SK-N-MC (cell line): ENCODE data around the gene GUCA2A.

Source experiments
- DNase-seq: peaks from one replicate; pipeline ENCODE4 v3.0.0-alpha.2; 2011; ENCODE audit warnings: low read depth, low spot score
- H3K27ac ChIP-seq: fragments of 200-600 bp; sonication (generic); 2 replicates; pipeline ENCODE4 v1.5.1; 2016; ENCODE audit warnings: mixed run types
- H3K36me3 ChIP-seq: fragments of 200-600 bp; sonication (generic); 2 replicates; pipeline ENCODE4 v1.6.1; 2017; ENCODE audit warnings: antibody characterized with exemption, low read length, mixed read lengths; ENCODE audit not compliant: insufficient read depth
- H3K4me3 ChIP-seq: fragments of 200-600 bp; sonication (generic); 2 replicates; pipeline ENCODE4 v1.5.1; 2016
- H3K9ac ChIP-seq: fragments of 200-600 bp; sonication (generic); 2 replicates; pipeline ENCODE4 v1.8.0; 2017; ENCODE audit warnings: mixed run types, mixed read lengths; ENCODE audit not compliant: insufficient read length
- H3K9me3 ChIP-seq: fragments of 200-600 bp; sonication (generic); 2 replicates; pipeline ENCODE4 v1.6.1; 2017; ENCODE audit warnings: low read depth, mild to moderate bottlenecking, antibody characterized with exemption, low read length, moderate library complexity, mixed read lengths
- EZH2 ChIP-seq: fragments of 200-600 bp; sonication (generic); IDR thresholded peaks from one replicate; pipeline ENCODE4 v1.6.1; 2017; ENCODE audit warnings: antibody characterized with exemption
- FOXP2 ChIP-seq: optimal IDR thresholded peaks from 2 replicates; pipeline ENCODE3; 2011; ENCODE audit warnings: mild to moderate bottlenecking, moderate library complexity; ENCODE audit not compliant: insufficient read depth; ENCODE audit errors: extremely low read length, control extremely low read depth
- POLR2AphosphoS5 ChIP-seq: IDR thresholded peaks from 2 replicates; pipeline ENCODE4 v1.6.1; 2012; ENCODE audit warnings: mild to moderate bottlenecking, low read depth, low read length, borderline replicate concordance

Gene GUCA2A

GRCh38 chr1:42165511-42166210 is 1.1 kb upstream of the GUCA2A start:
- Histone ChIP-seq H3K4me3 (no peak overlapping the region), H3K9me3 (no peaks in the 10 kb centered on the region), H3K36me3 (no peaks in the 10 kb centered on the region), H3K27ac (no peak overlapping the region), H3K9ac (no peak overlapping the region)
- no peak for DNase-seq
- no peak for TF ChIP-seq POLR2AphosphoS5

GRCh38 chr1:42163536-42164503 is 725 bp downstream of the GUCA2A start:
- DNase-seq = no peak
- Histone ChIP-seq H3K9ac (no peak overlapping the region), H3K27ac (no peak overlapping the region), H3K36me3 (no peaks in the 10 kb centered on the region), H3K9me3 (no peaks in the 10 kb centered on the region), H3K4me3 (no peak overlapping the region)
- TF ChIP-seq POLR2AphosphoS5 = no peak
- TF ChIP-seq EZH2 = no peak
- TF ChIP-seq FOXP2 = no peak

- Histone ChIP-seq H3K36me3 (no peaks in the 10 kb centered on the region), H3K9ac (no peak overlapping the region), H3K27ac (no peak overlapping the region), H3K9me3 (no peaks in the 10 kb centered on the region), H3K4me3 (no peak overlapping the region)
- TF ChIP-seq FOXP2 (no peak), POLR2AphosphoS5 (no peak), EZH2 (no peak)
- DNase-seq = no peak
Measured at GRCh38 chr1:42163114-42163513, 1.4 kb downstream of the GUCA2A start.

GRCh38 chr1:42162181-42162580 is 2.4 kb downstream of the GUCA2A start:
- DNase-seq = no peak
- Histone ChIP-seq H3K9ac (no peak overlapping the region), H3K9me3 (no peaks in the 10 kb centered on the region), H3K4me3 (no peak overlapping the region), H3K27ac (no peak overlapping the region), H3K36me3 (no peaks in the 10 kb centered on the region)
- TF ChIP-seq EZH2 = no peak
- no peak for TF ChIP-seq FOXP2

GRCh38 chr1:42158189-42158588 is 6.4 kb downstream of the GUCA2A start:
- Histone ChIP-seq H3K9me3 (no peaks in the 10 kb centered on the region), H3K27ac (no peak overlapping the region), H3K4me3 (no peak overlapping the region), H3K36me3 (no peaks in the 10 kb centered on the region), H3K9ac (no peak overlapping the region)
- DNase-seq = no peak
- no peak for TF ChIP-seq FOXP2
- no peak for TF ChIP-seq EZH2
- TF ChIP-seq POLR2AphosphoS5 = no peak

- H3K9ac ChIP-seq = no peak overlapping the region
- no peak overlapping the region for H3K4me3 ChIP-seq
- H3K9me3 ChIP-seq = no peaks in the 10 kb centered on the region
- no peaks in the 10 kb centered on the region for H3K36me3 ChIP-seq
- TF ChIP-seq POLR2AphosphoS5 = no peak
- no peak for TF ChIP-seq FOXP2
- TF ChIP-seq EZH2 = no peak
- no peak for DNase-seq
- no peak overlapping the region for H3K27ac ChIP-seq
Measured at GRCh38 chr1:42157667-42158066, 6.9 kb downstream of the GUCA2A start.

GRCh38 chr1:42155362-42155761 is 9.2 kb downstream of the GUCA2A start:
- no peak overlapping the region for H3K4me3 ChIP-seq
- no peak overlapping the region for H3K9ac ChIP-seq
- DNase-seq = no peak
- TF ChIP-seq EZH2 (no peak), POLR2AphosphoS5 (no peak), FOXP2 (no peak)
- no peaks in the 10 kb centered on the region for H3K9me3 ChIP-seq
- H3K36me3 ChIP-seq = no peaks in the 10 kb centered on the region
- no peak overlapping the region for H3K27ac ChIP-seq

GRCh38 chr1:42154685-42155084 is 9.9 kb downstream of the GUCA2A start:
- TF ChIP-seq FOXP2 (no peak), EZH2 (no peak), POLR2AphosphoS5 (no peak)
- Histone ChIP-seq H3K4me3 (no peak overlapping the region), H3K9ac (no peak overlapping the region), H3K27ac (no peak overlapping the region), H3K9me3 (no peaks in the 10 kb centered on the region), H3K36me3 (no peaks in the 10 kb centered on the region)
- DNase-seq = no peak

GRCh38 chr1:42153624-42154023 is 10.9 kb downstream of the GUCA2A start:
- TF ChIP-seq POLR2AphosphoS5 (no peak), FOXP2 (no peak), EZH2 (no peak)
- Histone ChIP-seq H3K27ac (no peak overlapping the region), H3K4me3 (no peak overlapping the region), H3K9me3 (no peaks in the 10 kb centered on the region), H3K36me3 (no peaks in the 10 kb centered on the region), H3K9ac (no peak overlapping the region)
- no peak for DNase-seq
